ENCODE data around the gene LAS1L.
"Not testable (repeated sequence)": the region's sequence is repeated elsewhere in the genome, so short reads cannot be mapped to it uniquely, and the experiment has no call there.

Gene LAS1L

GRCh38 chrX:65491620-65492019 is 43.0 kb downstream of the LAS1L start:
- no peak for FAIRE-seq
- TF ChIP-seq CTCF (IDR thresholded peaks at IDR 0.05; ENCODE audit: insufficient read depth, missing control alignments) = no peak

GRCh38 chrX:65488495-65488894 is 46.1 kb downstream of the LAS1L start:
- TF ChIP-seq CTCF (IDR thresholded peaks at IDR 0.05; ENCODE audit: insufficient read depth, missing control alignments) = no peak
- FAIRE-seq (no peak), DNase-seq (ENCODE audit: insufficient read length, low spot score) (no peak)

More at GRCh38 chrX:65491620-65492019, 43.0 kb downstream of the LAS1L start:
- DNase-seq (ENCODE audit: insufficient read length, low spot score) = no peak

- FAIRE-seq (no peak), DNase-seq (ENCODE audit: insufficient read length, low spot score) (no peak)
- no peak for TF ChIP-seq CTCF (IDR thresholded peaks at IDR 0.05; ENCODE audit: insufficient read depth, missing control alignments)
Observed at GRCh38 chrX:65480960-65481359, 53.6 kb downstream of the LAS1L start.

- not testable (repeated sequence) for FAIRE-seq; DNase-seq (ENCODE audit: insufficient read length, low spot score)
Observed at GRCh38 chrX:65479102-65479501, 55.5 kb downstream of the LAS1L start.

- no peak for FAIRE-seq
- no peak for TF ChIP-seq CTCF (IDR thresholded peaks at IDR 0.05; ENCODE audit: insufficient read depth, missing control alignments)
Observed at GRCh38 chrX:65476564-65476963, 58.0 kb downstream of the LAS1L start.

GRCh38 chrX:65463550-65463949 is 71.0 kb downstream of the LAS1L start:
- no peak for FAIRE-seq
- DNase-seq (ENCODE audit: insufficient read length, low spot score) = no peak
- TF ChIP-seq CTCF (IDR thresholded peaks at IDR 0.05; ENCODE audit: insufficient read depth, missing control alignments) = no peak

More at GRCh38 chrX:65476564-65476963, 58.0 kb downstream of the LAS1L start:
- DNase-seq (ENCODE audit: insufficient read length, low spot score) = no peak
